GM21526 (cell line): ENCODE results near the gene UNC5A.

Source experiments
- ATAC-seq: cut with Tn5 transposase; IDR thresholded peaks from one replicate; pipeline ENCODE4 v1.9.1; 2021; ENCODE audit warnings: moderate library complexity; ENCODE audit not compliant: unreplicated experiment, low FRiP score

The UNC5A gene

GRCh38 chr5:176798949-176799348 is 11.4 kb upstream of the UNC5A start:
- ATAC-seq = no peak

- ATAC-seq = no peak
Measured at GRCh38 chr5:176799488-176799887, 10.9 kb upstream of the UNC5A start.

GRCh38 chr5:176800024-176800423 is 10.3 kb upstream of the UNC5A start:
- no peak for ATAC-seq

- no peak for ATAC-seq
Measured at GRCh38 chr5:176802116-176802784, 8.1 kb upstream of the UNC5A start.

- ATAC-seq = no peak
Measured at GRCh38 chr5:176803068-176803942, 7.1 kb upstream of the UNC5A start.

GRCh38 chr5:176803943-176804498 is 6.3 kb upstream of the UNC5A start:
- no peak for ATAC-seq

GRCh38 chr5:176806137-176806536 is 4.2 kb upstream of the UNC5A start:
- no peak for ATAC-seq

- no peak for ATAC-seq
Measured at GRCh38 chr5:176809544-176810080, 747 bp upstream of the UNC5A start.

- ATAC-seq = no peak
Measured at GRCh38 chr5:176810687-176811501, 535 bp downstream of the UNC5A start.

GRCh38 chr5:176812269-176813259 is 2.2 kb downstream of the UNC5A start:
- no peak for ATAC-seq

GRCh38 chr5:176813587-176814312 is 3.4 kb downstream of the UNC5A start:
- no peak for ATAC-seq

- ATAC-seq = no peak
Measured at GRCh38 chr5:176814313-176814685, 3.9 kb downstream of the UNC5A start.

- no peak for ATAC-seq
Measured at GRCh38 chr5:176814836-176815438, 4.6 kb downstream of the UNC5A start.

- ATAC-seq = no peak
Measured at GRCh38 chr5:176816043-176816745, 5.8 kb downstream of the UNC5A start.

GRCh38 chr5:176816791-176817347 is 6.5 kb downstream of the UNC5A start:
- ATAC-seq = no peak

GRCh38 chr5:176817369-176817840 is 7.0 kb downstream of the UNC5A start:
- no peak for ATAC-seq

GRCh38 chr5:176817841-176818377 is 7.5 kb downstream of the UNC5A start:
- no peak for ATAC-seq
